Measurements from ENCODE around the gene DLX1.

- TF ChIP-seq GATA2 (CRISPR knock-in tag; IDR thresholded peaks at IDR 0.05): no peak
- peak; percentile 5 for TF ChIP-seq TAF1 (IDR thresholded peaks at IDR 0.05; ENCODE audit: control insufficient read depth, extremely low read depth, insufficient read depth, low read length, severe bottlenecking)
Observed at GRCh38 chr2:172085460-172086159, at the start of gene DLX1.

Measured in K562 (cell line).